Muscle of back (tissue), 11 donors: ENCODE measurements around the gene STX3. TPM values are rescaled to one million over a fixed set of nuclear protein-coding genes. Genes with fewer than 3 reads are reported as not detected.
"Not testable (repeated sequence)": the region's sequence is repeated elsewhere in the genome, so short reads cannot be mapped to it uniquely, and the experiment has no call there.

Experiments
- DNase-seq, 3 donors: peaks; one replicate each; pipeline versions ENCODE4 v3.0.0 to v3.0.0-alpha.2; 2013
- polyA plus RNA-seq, 10 donors: library from polyadenylated mRNA; unstranded; fragments of 120-200 nt; gene quantifications; one replicate each; pipeline ENCODE4 v1.2.1, GENCODE V29; 2013; ENCODE audit not compliant: insufficient read length in 10 of 10

Gene STX3
- polyA plus RNA-seq, 10 donors, result 2.9 to 8.5 (median 5.4) TPM

DNA sequence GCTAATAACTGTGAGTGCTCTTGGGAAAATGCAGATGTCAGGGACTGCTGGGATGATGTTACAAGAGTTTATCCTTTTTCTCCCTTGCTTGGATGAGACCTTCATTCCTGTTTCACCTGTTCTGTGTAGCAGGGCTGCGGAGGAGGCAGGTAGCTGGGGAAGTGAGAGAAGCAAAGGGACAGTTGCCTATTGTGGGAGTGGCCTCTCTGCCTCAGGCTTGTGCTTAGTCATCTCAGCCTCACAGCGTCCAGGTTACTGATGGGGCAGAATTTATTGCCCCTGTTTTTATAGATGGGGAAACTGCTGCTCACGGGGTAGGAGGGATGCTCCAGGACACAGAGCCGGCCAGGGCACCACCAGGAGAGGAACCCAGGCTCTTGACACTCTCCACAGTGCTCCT, 1.7 kb downstream of the STX3 start:
- no peak for DNase-seq

- no peak for DNase-seq
Observed at GRCh38 chr11:59758401-59759037, 3.3 kb downstream of the STX3 start.

DNA sequence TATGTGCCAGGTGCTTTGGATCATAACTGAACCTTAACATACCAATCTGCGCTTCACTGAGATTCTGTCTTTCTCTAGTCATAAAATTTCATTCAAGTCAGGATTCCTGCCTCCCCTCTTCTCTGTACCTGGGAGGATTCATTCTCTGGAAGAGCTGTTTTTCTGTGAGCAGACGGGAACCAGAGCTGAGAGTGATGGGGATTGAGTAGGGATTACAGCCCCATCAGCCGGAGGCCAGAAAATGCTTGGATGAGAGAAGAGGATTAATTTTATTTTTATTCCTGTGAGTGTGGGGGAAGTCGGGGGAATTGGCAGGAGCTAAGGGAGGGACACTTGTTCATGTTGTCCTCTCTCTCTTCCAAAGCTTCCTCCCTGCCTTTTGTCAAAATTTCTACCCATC, 4.7 kb downstream of the STX3 start:
- DNase-seq, result no peak

GRCh38 chr11:59760771-59761170, 5.6 kb downstream of the STX3 start:
- DNase-seq, result no peak

- no peak for DNase-seq
Observed at GRCh38 chr11:59761993-59762392, 6.8 kb downstream of the STX3 start.

GRCh38 chr11:59765068-59765735, 10.0 kb downstream of the STX3 start:
- DNase-seq, result no peak

DNA sequence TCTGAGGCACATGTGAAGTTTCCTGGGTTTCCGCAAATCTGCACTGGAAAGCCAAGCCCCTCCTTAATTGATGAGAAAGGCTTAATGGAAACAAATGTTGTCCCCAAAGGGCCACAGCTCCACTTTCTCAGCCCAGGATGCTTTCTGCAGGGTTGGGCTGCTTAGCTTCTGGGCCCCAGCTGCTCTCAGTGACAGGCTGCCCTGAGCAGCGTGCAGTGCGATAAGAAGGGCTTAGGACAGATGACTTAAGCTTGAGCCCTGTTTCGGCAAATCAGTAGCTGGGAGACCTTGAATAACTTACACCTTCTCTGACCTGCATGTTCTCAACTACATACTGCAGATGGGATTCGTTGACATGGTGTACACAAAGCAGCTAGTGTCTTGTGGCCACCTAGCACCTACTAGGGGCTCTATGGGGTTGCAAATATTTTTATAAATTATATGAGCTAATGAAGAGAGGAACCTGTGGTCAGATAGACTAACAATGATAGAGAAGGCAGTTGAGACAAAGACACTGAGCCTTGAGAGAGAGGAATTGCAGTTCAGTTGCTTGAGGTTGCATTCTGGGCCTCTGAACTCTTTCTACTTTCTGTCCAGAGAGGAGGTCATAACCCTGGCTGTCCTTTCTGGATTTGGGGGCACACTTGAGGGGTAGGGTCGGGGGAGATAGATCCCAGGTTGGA, 11.5 kb downstream of the STX3 start:
- DNase-seq, result no peak

GRCh38 chr11:59767225-59767611, 12.0 kb downstream of the STX3 start:
- no peak for DNase-seq

- no peak for DNase-seq
Observed at GRCh38 chr11:59769111-59769510, 13.9 kb downstream of the STX3 start.

DNA sequence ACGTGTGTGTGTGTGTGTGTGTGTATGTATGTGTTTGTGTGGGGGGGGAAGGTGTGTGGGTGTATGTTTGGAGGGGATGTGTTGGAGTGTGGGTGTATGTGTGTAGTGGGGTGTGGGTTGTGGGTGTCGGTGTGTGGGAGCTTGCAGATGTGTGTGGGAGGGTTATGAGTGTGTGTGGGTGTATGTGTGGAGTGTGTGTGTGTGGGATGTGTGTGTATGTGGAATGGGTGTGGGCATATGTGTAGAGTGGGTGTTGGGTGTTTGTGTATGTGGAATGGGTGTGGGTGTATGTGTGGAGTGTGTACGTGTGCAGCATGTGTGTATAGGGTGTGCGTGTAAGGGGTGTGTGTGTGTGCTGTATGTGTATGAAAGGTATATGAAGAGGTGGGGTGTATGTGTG, 14.7 kb downstream of the STX3 start:
- DNase-seq, result no peak

DNA sequence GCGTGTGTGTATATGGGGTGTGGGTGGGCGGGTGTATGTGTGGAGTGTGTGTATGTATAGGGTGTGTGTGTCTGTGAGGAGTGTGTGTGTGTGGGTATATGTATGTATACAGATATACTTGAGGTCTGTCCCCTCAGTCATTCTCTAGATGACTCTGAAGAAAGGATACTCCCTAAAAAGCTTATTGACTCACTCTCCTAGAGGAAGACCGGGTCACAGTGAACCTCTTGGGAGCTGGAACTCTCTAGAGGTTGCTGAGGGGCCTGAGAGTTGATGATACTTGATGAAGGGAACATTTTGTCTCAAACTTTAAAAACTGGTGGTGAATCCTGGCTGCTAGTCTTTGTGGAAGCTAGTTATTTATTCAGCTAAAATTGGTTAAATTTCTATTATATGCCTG, 15.1 kb downstream of the STX3 start:
- DNase-seq, result no peak

DNA sequence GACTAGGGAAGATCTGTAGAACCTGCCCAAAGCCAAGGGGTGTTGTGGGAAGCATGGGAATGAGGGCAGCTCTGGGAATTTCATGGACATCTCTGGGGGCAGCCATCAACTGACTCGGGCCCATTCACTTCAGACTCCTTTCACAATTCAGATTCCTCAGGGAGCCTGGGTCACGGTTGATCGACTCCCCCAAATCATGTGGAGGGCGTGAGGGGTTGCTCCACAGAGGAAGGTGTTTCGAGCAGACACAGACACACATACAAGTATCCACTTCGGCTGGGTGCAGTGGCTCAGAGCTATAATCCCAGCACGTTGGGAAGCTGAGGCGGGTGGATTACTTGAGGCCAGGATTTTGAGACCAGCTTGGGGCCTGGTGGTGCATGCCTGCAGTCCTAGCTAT, 15.7 kb downstream of the STX3 start:
- no peak for DNase-seq

- no peak for DNase-seq
Observed at GRCh38 chr11:59771605-59772004, 16.4 kb downstream of the STX3 start.

DNA sequence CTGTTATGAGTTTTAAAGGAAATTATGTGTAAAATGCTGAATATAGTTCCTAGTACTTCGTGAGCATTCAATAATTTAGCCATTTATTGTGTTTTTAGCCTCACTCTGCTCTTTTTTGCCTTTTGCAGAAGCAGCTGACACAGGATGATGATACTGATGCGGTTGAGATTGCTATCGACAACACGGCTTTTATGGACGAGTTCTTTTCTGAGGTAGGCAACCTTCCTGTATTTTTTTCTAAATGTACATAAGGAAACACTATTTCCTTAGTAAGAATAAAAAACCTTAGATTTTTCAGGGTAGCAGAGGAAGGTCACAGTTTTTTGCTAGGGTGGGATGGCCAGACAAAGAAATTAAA, 17.9 kb downstream of the STX3 start:
- no peak for DNase-seq

GRCh38 chr11:59776210-59777066, 21.3 kb downstream of the STX3 start:
- DNase-seq, result no peak

- no peak for DNase-seq
Observed at GRCh38 chr11:59777104-59777503, 21.9 kb downstream of the STX3 start.

DNA sequence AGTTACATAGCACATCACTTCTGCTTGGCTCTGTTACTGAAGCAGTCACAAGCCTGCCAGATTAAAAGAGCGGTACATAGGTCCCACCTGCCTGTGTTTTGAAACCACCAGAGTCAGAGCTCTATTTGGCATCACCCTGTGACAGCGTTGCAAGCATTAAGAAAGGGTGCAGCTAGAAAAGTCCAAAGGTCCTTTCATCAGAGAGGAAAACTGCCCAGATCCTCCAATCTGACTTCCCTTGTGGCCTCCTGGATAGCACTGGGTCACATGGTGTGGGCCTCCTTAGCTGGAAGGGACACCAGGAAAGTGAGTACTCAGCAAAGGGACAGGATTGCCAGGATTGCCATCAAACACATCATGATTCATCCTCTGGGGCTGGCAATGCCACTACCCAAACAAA, 22.9 kb downstream of the STX3 start:
- DNase-seq, result no peak

- no peak for DNase-seq
Observed at GRCh38 chr11:59779487-59779886, 24.3 kb downstream of the STX3 start.

DNA sequence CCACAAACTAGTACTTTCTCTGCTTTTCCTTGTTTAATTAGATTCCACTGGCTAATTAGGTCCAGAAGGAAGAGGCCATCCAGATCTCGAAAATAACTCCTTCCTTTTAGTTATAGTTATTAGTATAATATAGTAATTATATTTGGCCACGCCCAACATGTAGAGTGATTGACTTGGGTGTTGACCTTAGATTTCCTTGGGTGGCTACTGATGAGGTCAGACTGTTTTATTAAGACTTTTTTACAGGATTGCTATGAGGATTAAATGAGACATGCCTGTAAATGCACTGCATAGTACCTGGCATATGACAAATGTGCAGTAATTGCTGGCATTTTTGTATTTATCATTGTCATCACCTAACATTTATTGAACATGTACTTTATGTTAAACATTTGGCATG, 26.9 kb downstream of the STX3 start:
- no peak for DNase-seq

DNA sequence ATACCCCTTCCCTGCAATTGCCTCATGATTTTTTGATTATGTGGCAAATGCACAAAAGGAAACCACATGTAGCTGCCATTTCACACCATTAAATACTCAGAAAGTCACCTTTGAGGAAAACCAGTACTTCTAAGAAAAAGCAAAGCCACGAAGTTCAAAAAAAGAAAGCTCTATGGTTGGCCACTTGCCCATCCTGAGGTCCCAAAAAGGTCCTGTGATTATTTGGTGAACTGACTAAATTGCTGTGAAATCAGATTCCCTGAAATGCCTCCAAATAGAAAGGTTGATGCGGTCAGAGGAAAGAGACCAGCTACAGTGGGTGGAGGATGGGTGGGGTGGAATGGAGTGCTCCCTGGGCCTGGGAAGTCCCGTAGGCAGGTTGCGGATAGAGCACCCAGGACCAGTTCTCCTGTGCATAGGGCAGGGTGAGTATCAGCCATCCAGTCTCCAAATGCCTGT, 28.5 kb downstream of the STX3 start:
- DNase-seq, result no peak

GRCh38 chr11:59784441-59784840, 29.3 kb downstream of the STX3 start:
- not testable (repeated sequence) for DNase-seq

DNA sequence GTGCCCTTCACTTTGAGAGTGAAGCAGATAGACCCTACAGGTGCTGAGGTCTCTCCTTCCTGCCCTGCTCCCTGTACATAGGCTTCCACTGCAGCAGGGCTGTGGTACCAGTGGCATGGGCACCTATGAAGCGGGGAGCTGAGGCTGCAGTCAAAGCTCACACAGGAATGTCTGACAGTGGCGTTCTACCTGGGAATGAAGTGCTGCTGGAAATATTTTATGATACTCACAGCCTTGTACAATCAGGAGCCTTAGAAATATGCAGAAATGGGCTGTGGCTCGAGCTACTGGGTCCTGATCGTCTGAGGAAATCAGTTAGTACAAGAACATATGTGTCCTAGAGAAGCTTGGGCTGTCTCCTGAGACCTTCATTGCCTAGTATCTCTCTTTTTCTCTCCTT, 30.6 kb downstream of the STX3 start:
- no peak for DNase-seq

DNA sequence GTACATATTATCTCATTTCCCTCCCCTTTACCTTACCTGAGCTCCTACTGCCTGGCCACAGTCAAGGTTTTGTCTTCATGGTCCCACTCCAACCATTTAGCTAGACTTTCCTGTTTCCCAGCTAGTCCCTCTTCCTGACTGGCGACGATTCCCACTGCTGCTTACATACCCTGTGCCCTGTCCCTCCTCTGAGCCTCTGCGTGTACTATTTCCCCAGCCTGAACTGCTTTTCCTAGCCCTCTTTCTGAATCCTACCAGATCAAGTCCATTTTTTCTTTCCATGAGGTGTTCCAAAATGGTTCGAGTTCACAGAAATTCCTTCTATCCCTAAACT, 32.0 kb downstream of the STX3 start:
- DNase-seq, result no peak
